GM12891 (cell line): Measurements from ENCODE around the gene ADAMTSL1.

ENCODE experiments used
- PAX5 ChIP-seq: IDR thresholded peaks from 2 replicates; pipeline ENCODE4 v1.6.1; 2011; ENCODE audit warnings: low read length, moderate library complexity, mild to moderate bottlenecking; ENCODE audit not compliant: insufficient read depth, severe bottlenecking
- POLR2A ChIP-seq: IDR thresholded peaks from 2 replicates; pipeline ENCODE4 v1.6.1; 2011; ENCODE audit warnings: low read depth, low read length, control low read depth
- POLR2AphosphoS5 ChIP-seq: IDR thresholded peaks from 2 replicates; pipeline ENCODE4 v1.6.1; 2011; ENCODE audit warnings: low read depth, low read length, control low read depth
- POU2F2 ChIP-seq: IDR thresholded peaks from 2 replicates; pipeline ENCODE4 v1.6.1; 2011; ENCODE audit warnings: low read depth, mild to moderate bottlenecking, control low read depth, low read length, moderate library complexity
- TAF1 ChIP-seq: IDR thresholded peaks from 2 replicates; pipeline ENCODE4 v1.6.1; 2011; ENCODE audit warnings: low read depth, low read length, control low read depth

DNA sequence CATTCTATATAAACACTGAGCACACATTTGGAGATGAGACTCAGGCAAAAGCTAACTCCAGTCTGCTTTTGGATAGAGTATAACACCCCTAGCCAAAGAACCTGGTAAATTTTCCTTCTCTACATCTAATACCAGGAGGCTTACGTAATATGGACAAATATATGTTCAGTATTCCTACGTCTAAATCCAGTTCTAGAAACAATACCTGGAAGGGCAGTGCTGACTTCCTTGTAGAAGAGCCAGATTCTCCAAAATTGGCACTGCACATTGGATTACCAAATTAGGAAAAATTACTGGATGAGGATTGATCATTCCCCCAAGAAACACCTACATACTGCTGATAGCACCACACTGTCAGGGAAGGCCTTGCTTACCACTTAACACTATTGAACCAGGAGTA, 311.7 kb downstream of the ADAMTSL1 start:
- no peak for TF ChIP-seq POLR2A
- TF ChIP-seq PAX5: no peak
- no peak for TF ChIP-seq TAF1
- no peak for TF ChIP-seq POLR2AphosphoS5
- no peak for TF ChIP-seq POU2F2
